ENCODE results near the gene SNAI1.

DNA sequence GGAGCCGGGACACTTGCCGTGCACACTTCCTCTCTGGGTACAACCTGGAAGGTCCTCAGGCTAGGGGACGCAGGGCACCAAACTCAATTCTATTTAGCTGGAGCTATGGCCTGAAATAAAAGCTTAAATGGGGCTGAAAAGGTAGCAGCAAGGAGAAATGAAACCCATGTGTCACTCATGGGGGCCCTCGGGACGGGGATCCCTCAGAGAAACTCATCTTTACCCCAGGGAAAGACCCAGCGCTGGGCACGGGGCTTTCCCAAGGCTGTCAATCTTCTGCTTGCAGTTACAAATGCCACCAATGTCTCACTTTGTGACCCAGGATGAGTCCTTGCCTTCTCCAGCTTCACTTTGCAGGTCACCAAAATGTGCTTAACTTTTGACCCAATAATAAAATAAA, 16.5 kb downstream of the SNAI1 start:
- TF ChIP-seq, protein P1, sequence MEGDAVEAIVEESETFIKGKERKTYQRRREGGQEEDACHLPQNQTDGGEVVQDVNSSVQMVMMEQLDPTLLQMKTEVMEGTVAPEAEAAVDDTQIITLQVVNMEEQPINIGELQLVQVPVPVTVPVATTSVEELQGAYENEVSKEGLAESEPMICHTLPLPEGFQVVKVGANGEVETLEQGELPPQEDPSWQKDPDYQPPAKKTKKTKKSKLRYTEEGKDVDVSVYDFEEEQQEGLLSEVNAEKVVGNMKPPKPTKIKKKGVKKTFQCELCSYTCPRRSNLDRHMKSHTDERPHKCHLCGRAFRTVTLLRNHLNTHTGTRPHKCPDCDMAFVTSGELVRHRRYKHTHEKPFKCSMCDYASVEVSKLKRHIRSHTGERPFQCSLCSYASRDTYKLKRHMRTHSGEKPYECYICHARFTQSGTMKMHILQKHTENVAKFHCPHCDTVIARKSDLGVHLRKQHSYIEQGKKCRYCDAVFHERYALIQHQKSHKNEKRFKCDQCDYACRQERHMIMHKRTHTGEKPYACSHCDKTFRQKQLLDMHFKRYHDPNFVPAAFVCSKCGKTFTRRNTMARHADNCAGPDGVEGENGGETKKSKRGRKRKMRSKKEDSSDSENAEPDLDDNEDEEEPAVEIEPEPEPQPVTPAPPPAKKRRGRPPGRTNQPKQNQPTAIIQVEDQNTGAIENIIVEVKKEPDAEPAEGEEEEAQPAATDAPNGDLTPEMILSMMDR (conservative IDR thresholded peaks at IDR 0.05; ENCODE audit: low read depth, low read length), result no peak
- no peak for TF ChIP-seq EZH2 (IDR thresholded peaks at IDR 0.05; ENCODE audit: borderline replicate concordance, low read depth, low read length, poor library complexity, severe bottlenecking)
